T-helper 1 cell (primary cell): ENCODE measurements around the gene HIPK3.
A peak's percentile ranks its signal among the peaks of the same experiment; 100 is the strongest.
"Not testable (repeated sequence)": the region's sequence is repeated elsewhere in the genome, so short reads cannot be mapped to it uniquely, and the experiment has no call there.

Source experiments
- DNase-seq, 5 donors: peaks; one replicate each; pipeline ENCODE4 v3.0.0-alpha.2; 2012 to 2020
- total RNA-seq, 4 donors: gene quantifications; one replicate each; lab custom pipeline; 2026; lab: John Stamatoyannopoulos, UW

Gene HIPK3
- total RNA-seq, result 138 to 160 (median 149) reads per million in 4 donors

DNA sequence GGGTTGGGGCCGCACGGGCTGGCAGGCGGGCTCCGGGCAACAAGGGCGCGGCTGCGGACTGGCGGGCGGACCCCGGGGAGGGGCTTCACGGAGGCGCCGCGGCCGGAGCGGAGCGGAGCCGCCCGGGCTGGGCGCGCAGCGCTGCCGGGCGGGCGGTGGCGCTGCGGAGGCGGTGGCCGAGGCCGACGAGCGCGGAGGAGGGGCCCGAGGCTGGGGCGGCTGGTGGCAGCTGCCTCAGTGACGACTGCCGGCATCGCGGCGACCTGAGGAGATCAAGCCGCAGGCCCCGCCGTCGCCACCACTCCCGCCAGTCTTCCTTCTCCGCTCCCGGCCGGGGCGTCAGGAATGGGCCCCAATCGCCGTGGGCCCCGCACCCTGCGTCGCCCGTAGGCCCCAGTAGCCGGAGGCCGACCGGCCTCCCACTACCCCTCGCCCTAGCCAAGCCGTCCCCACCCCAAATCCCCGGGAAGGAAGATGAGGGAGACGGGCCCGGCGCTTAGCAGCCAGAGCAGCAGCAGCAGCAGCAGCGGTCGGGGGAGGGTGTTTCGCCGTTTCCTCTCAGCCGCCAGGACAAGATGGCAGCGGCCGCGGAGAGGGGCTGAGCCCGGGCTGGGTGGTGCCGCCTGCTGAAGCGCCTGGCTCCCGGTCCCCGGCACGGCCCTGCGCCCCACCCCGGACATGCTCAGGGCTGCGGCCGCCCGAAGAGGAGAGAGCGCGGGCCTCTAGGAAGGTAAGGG lies at the start of gene HIPK3:
Gene HIPK3 (plus strand): TSS at position 222 of the 737 bp plus-strand sequence.
- peak; percentile 53 to 75 (median 64) for DNase-seq

DNA sequence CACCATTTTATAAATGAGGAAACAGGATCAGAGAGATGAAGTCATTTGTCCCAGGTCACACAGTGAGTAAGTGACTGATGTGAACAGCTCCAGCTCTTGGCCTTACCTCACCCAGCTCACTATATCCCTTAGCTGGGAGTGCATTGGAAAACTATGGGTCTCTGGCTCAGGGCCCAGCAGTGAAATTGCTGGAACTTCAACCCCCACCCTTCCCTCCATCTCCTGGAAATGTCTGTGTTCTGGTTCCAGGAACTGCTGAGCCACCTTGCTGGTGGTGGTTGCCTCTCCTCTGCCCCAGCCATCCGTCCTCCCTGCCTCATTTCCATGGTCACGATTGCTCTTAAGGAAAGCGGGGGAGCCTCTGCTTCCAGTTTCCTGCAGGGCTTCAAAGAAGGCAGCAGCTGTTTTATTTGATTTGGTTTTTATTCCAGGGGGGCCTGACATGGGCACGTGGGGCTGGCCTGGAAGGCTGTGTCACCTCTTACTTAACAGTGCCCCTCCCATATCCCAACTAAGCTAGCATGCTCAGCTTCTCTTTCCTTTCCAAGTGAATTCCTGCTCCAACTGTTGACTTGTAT lies 49.7 kb upstream of the HIPK3 start:
- no peak for DNase-seq

DNA sequence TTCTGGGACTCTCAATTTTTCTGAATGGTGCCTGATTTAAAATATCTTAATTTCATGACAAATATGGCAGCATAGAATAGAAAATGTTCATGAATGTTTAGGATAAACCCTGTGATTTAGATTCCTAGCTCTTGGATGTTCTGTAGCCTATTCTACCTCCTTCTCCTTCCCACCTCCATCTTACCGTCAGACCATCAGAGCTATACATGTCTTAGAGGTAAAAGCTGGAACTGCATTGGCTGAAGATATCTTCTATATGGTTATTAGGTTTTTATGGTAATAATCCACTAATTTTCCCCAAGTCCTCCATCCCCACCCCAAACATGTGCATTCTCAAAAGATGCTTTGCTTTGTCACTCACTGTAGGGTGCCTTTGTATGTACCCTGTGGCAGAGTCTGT lies 49.0 kb upstream of the HIPK3 start:
- no peak for DNase-seq

DNA sequence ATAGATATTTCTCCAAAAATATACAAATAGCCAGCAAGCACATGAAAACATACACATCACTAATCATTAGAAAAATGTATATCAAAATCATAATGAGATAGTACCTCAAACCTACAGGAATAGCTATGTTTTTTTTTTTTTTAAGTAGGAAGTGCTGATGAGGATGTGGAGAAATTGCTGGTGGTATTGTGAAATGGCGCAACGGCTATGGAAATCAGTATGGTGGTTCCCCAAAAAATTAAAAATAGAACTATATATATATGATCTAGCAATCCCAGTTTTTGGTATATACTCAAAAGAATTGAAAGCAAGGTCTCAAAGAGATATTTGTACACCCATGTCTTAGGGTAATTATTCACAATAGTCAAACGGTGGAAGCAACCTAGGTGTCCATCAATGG lies 46.0 kb upstream of the HIPK3 start:
- no peak for DNase-seq

DNA sequence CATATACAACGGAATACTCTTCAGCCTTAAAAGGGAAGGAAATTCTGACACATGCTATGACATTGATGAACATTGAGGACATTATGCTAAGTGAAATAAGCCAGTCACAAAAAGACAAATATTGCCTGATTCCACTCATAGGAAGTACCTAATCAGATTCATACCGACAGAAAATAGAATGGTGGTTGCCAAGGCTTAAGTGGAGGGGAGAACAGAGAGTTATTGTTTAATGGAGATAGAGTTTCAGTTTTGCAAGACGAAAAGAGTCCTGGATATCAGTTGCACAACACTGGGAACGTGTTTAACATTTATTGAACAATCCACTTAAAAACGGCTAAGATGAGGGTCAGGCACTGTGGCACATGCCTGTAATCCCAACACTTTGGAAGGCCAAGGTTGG lies 45.6 kb upstream of the HIPK3 start:
- no peak for DNase-seq

DNA sequence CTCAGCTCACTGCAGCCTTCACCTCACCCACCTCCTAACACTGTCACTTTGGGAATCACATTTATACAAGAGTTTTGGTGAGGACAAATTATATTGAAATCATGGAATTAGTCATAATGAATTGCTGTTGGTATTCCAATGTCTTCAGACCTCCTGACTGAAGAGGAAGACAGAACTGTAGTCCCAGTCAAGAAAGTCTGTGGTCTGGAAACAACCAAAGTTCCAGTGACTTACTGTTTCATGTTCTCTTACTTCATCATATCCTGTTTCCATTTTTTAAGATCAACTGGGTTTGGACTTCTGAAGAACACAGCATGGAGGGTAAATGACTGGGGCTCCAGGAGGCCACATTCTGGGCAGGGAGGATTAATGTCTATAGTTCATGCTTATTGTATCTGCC lies 43.0 kb upstream of the HIPK3 start:
- no peak for DNase-seq

DNA sequence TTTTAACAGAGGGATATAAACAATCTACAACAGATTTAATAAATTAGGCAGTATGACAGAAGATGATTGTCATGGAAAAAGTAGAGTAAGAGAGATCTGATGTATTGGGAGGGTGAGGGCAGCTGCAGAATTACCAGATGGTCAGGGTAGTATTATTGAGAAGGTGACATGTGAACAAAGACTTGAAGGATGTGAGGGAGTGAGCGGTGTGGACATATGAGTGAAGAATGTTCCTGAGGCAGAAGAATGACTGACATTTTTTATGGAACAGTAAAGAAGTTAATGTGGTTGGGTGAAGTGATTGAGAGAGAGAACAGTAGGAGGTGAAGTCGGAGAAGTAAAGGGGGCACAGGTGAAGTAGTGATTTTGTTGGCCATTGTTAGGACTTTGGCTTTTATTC lies 42.4 kb upstream of the HIPK3 start:
- no peak for DNase-seq

DNA sequence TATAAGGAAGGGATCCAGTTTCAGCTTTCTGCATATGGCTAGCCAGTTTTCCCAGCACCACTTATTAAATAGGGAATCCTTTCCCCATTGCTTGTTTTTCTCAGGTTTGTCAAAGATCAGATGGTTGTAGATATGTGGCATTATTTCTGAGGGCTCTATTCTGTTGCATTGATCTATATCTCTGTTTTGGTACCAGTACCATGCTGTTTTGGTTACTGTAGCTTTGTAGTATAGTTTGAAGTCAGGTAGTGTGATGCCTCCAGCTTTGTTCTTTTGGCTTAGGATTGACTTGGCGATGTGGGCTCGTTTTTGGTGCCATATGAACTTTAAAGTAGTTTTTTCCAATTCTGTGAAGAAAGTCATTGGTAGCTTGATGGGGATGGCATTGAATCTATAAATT lies 40.5 kb upstream of the HIPK3 start:
- DNase-seq, result not testable (repeated sequence)

DNA sequence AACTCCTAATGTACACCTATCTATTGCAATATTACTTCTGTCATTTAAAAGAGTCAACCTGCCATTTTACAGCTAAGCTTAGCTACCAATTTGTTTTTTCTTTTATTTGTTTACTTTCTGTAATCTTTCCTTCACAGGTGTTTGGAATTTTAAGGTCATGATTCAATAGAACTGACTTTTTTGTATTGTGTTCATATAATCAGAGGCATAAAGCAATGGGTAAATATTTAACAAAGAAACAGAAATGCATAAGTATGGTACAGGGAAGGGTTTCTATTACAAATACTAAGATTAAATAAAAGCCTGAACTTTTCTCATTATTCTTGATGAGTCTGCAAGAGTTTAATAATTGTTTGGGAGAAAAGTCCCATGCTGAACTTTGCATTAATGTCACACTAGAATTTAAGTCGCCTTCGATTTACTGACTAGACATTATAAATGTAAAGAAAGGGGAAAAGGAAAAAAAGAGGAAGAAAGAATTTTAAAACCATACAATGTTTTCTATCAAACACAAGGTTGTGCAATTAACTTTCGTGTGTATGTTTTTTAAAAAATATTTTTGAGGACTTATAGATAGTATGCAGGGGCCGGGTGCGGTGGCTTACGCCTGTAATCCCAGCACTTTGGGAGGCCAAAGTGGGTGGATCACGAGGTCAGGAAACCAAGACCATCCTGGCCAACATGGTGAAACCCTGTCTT lies 35.0 kb upstream of the HIPK3 start:
- no peak for DNase-seq

DNA sequence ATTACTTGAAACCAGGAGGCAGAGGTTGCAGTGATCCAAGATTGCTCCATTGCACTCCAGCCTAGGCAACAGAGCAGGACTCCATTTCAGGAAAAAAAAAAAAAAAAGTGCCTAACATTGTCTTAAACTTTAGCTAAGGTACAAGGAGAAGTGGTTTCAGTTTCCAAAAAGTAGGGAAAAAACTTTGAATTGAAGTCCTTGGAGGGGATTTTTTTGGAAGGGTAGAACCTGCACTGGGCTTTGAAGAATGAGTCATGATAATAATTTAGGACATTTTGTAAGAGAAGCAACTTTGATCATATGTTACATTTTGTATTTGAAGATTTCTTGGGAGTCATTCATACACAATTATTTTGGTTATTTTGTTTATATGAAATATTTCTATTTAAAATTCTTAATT lies 31.8 kb upstream of the HIPK3 start:
- no peak for DNase-seq

DNA sequence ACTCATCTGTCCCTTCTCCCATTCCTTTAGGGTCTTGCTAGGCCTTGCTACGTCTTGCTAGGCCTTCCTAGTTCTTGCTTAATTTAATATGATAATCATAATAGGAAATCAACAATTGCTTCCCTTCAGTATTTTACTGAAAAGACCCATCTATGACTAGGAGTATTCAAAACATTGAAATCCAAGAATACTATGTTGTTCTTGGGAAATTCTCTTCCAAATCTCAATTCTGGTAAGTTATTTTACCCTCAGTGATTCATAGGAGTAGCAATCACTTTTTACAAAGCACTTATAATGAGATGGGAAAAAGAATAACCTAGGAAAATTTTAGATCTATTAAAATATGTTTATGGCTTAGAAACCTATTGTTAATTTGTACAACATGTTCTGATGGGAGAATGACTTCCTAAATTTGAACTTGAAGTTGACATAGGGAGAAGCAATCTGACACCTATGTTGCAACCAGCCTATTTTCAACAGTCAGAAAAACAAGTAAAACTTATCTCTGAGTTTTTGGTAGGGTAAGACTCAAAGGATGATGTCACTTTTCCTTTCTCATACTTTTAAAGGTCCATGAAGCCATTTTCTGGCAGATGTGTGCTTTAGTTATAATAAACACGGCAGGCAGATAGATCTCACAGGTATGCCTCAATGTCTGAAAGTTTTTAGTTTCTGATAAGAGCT lies 29.5 kb upstream of the HIPK3 start:
- DNase-seq, result no peak

DNA sequence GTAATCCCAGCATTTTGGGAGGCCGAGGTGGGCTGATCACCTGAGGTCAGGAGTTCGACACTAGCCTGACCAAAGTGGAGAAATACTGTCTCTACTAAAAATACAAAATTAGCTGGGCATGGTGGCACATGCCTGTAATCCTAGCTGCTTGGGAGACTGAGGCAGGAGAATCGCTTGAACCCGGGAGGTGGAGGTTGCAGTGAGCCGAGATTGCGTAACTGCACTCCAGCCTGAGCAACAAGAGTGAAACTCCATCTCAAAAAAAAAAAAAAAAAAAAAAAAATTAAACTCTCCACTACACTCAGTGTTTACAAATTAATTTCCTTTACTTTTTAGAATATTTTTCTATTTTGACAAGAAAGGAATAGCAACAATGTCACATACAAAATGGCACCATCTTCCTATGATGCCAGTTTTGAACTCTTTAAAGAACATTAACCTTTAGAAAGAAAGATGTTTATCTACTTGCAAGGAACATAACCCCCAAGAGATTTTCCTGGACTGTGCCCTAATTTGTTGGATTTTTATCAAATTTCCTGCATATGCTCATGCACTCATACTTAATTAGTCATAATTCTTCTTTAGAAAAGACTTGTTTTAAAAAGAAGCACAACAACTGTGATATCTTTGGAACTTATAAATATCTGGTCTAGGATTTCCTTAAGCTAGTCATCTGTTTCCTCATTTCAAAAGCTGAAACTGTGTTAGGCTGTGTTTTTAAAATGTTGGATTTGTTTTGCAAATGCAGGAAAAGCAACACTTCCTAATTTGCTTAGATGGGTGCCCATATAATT lies 22.6 kb upstream of the HIPK3 start:
- DNase-seq, result no peak

DNA sequence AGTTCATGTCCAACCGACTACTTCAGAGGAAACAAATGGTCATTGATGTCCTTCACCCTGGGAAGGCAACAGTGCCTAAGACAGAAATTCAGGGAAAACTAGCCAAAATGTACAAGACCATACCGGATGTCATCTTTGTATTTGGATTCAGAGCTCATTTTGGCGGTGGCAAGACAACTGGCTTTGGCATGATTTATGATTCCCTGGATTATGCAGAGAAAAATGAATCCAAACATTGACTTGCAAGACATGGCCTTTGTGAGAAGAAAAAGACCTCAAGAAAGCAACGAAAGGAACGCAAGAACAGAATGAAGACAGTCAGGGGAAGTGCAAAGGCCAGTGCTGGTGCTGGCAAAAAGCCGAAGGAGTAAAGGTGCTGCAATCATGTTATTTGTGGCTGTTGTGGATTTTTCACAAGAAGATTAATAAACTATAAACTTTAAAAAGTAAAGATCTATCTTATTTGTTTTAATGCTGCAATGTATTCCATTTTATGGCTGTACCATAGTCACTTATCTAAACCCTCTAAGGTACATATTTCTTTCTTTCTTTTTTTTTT lies 20.1 kb upstream of the HIPK3 start:
- DNase-seq, result no peak

DNA sequence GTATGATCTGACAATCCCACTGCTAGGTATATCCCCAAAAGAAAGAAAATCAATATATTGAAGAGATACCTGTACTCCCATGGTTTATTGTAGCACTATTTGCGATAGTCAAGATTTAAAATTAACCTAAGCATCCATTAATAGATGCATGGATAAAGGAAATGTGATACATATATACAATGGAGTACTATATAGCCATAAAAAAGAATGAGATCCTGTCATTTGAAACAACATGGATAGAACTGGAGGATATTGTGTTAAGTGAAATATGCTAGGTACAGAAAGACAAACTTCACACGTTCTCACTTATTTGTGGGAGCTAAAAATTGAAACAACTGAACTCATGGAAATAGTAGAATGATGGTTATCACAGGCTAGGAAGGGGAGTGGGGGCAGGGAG lies 14.6 kb upstream of the HIPK3 start:
- DNase-seq, result no peak

DNA sequence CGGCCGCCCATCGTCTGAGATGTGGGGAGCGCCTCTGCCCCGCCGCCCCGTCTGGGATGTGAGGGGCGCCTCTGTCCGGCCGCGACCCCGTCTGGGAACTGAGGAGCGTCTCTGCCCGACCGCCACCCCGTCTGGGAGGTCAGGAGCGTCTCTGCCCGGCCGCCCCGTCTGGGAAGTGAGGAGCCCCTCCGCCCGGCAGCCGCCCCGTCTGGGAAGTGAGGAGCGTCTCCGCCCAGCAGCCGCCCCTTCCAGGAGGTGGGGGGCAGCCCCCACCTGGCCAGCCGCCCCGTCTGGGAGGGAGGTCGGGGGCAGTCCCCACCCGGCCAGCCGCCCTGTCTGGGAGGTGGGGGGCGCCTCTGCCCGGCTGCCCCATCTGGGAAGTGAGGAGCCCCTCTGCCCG lies 13.5 kb upstream of the HIPK3 start:
- DNase-seq, result not testable (repeated sequence)

DNA sequence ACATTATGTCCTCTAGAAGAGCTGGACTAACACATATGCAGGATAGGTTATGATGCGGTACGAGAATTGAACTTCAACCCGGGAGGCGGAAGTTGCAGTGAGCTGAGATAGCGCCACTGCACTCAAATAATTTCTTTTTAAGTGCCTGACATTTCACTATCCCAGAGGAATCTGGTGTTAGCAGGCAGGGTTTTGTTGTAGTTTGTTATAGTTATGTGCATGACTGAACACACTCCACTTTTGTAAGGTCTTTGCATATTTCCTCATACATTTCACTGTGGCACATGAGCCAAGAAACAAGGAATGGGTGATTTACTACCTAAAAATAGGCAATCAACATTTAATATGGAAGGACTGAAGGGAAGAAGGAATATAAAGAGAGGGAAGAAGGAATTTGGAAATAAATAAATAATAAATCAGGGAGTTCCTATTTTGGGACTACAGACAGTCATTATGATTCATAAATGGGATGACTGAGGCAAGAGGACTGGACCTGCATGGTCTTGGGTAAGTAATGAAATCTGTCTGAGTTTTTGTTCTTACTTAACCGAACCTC lies 8.7 kb upstream of the HIPK3 start:
- DNase-seq, result no peak

DNA sequence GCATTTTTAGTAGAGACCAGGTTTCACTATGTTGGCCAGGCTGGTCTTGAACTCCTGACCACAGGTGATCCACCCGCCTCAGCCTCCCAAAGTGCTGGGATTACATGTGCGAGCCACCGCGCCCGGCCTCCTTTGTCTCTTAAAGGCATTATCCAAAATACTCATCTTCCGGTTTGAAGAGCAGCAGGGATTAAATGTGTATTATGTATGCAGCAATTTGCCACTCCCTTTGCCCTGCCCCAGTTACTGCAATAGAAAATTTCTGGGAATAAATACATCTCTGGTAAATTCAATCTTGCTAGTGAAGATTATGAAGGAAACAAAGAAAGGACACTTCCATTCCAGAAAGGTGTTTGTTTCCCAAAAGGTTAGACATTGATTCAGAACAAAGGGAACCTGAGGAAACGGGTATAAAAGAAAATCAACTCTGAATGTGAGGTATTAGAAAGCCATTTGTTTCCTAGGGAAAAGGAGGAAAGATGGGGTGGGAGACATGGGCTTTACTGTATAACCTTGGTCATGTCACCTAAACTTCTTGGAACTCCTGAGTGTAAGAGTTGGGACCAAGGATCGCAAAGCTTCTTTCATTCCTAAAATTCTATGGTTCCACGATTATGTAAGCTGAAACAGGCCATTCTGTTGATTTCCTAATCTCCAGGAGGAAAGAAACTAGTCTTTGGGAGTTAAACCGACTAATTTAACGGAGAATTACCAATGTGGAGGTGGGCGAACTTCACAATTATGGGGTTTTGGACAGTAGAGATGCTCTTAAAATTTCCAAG lies 959 bp upstream of the HIPK3 start:
- DNase-seq, result no peak

DNA sequence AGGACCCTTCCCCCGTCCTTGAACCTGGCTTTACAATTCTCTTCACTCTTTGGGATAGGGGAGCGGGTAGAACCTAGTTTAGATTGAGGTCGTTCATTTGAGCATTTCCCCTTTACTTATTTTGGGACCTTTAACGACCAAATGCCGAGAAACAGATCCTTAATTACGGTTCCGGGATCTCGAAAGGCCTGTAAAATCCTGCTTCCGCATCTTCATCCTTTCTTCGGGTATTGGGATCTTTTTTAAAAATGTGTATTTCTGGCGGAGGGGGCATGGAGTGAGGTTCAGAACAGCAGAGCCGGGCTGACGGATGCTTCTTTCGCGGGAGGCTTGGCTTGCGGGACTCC lies 395 bp upstream of the HIPK3 start:
- DNase-seq, result no peak

DNA sequence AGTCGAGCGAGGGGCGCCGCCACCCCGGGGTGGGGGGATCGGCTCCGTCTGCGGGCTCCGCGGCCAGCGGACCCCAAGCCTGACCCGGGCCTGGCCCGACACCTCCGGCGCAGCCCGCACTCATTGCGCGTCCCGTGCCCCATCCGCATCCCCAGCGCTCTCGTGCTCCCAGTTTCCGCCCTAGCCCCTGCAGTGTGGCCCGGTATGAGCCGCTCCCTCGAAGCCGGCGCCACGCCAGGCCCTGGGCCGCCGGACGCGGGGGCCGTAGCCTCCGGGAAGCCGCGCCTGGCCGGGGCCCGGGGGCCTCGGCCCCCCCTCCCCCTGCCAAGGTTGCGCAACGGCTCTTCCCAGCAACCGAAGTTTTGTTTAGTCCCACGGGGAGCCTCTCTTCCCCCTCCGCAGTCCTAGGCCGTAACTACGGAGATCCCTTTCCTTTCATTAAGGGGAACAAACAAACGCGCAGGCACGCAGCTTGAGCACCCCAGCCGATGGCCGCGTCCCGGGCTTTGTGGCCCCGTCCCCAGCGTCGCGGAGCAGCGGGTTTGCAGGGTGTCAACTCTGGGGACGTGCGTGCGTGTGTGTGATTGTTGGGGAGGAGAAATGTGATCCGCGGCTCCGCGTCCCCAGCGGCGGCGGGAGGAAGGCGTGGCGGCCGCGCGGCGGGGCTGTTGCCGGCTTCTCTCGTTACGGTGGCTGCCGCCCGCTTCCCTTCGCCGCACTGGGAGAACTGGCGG lies 883 bp downstream of the HIPK3 start:
- peak; percentile 46 to 82 (median 63) for DNase-seq

DNA sequence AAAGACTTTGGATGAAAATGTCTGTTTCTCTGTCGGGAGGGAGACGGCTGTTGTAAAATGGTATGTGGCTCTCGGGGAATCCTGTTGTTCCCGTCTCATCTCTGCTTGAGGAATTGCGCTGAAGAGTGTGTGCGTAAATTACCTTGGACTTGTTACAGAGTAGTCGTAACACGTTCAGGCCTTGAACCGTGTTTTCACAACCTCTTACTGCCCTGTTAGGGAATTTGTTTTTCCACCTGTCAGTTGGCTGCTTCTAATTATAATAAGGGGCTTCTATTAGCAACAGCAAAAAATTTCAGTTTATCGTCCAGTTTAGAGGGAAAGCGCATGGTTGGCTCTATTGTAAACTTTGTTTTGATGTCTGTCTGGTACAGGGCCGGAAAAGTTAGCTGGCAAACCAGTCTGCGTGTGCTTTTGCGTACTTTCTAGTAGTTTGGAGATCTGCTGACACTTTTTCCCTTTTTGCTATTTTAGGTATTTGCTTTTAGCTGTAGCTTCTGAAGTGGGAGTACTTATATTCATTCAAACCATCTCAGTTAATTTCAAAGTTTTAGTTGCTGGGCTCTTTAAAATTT lies 1.5 kb downstream of the HIPK3 start:
- peak in 1 of 5 donors; percentile 2 for DNase-seq
